ENCODE results near the gene FRMD4A.

DNA sequence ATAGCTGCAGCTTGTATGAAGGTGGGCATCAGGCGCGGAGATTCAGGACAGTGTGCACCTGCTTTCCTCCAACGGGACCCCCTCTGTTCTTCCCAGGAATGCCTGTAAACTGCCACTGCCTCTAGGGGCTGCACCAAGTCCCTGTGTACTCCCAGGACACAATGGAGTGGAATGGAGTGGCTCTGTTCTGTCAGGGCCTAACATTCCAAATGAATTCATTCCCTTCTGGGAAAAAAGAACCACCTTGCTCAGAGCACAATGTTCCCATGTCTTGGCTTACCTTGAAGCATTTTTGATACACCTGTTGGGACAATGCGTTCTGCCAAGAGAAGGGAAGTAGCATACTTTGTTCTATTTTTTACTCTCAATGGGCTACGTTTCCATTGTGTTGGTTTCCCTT, 339.4 kb downstream of the FRMD4A start:
- TF ChIP-seq POLR2A (IDR thresholded peaks at IDR 0.05; ENCODE audit: low read depth, low read length) (no peak), MXI1 (IDR thresholded peaks at IDR 0.05; ENCODE audit: borderline replicate concordance, low read depth, low read length) (no peak), CEBPB (IDR thresholded peaks at IDR 0.05; ENCODE audit: low read depth, low read length) (no peak), RCOR1 (IDR thresholded peaks at IDR 0.05; ENCODE audit: insufficient replicate concordance, low read length) (no peak), MAFK (IDR thresholded peaks at IDR 0.05; ENCODE audit: low read depth, low read length) (no peak), CHD1 (IDR thresholded peaks at IDR 0.05; ENCODE audit: low read depth, low read length) (no peak), RAD21 (IDR thresholded peaks at IDR 0.05; ENCODE audit: low read length) (no peak), BHLHE40 (IDR thresholded peaks at IDR 0.05; ENCODE audit: low read depth, low read length) (no peak), RFX5 (IDR thresholded peaks at IDR 0.05; ENCODE audit: low read depth, low read length) (no peak)
- TF ChIP-seq, protein P1, sequence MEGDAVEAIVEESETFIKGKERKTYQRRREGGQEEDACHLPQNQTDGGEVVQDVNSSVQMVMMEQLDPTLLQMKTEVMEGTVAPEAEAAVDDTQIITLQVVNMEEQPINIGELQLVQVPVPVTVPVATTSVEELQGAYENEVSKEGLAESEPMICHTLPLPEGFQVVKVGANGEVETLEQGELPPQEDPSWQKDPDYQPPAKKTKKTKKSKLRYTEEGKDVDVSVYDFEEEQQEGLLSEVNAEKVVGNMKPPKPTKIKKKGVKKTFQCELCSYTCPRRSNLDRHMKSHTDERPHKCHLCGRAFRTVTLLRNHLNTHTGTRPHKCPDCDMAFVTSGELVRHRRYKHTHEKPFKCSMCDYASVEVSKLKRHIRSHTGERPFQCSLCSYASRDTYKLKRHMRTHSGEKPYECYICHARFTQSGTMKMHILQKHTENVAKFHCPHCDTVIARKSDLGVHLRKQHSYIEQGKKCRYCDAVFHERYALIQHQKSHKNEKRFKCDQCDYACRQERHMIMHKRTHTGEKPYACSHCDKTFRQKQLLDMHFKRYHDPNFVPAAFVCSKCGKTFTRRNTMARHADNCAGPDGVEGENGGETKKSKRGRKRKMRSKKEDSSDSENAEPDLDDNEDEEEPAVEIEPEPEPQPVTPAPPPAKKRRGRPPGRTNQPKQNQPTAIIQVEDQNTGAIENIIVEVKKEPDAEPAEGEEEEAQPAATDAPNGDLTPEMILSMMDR (conservative IDR thresholded peaks at IDR 0.05; ENCODE audit: low read depth, low read length), result no peak
- TF ChIP-seq, protein P2, sequence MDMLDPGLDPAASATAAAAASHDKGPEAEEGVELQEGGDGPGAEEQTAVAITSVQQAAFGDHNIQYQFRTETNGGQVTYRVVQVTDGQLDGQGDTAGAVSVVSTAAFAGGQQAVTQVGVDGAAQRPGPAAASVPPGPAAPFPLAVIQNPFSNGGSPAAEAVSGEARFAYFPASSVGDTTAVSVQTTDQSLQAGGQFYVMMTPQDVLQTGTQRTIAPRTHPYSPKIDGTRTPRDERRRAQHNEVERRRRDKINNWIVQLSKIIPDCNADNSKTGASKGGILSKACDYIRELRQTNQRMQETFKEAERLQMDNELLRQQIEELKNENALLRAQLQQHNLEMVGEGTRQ (IDR thresholded peaks at IDR 0.05; ENCODE audit: low read depth, low read length), result no peak

All from IMR-90 (cell line).